ELF-1 (cell line): ENCODE results near the gene RCVRN.

Experiments
- DNase-seq: peaks from one replicate; pipeline ENCODE4 v3.0.0-alpha.2; 2016; ENCODE audit warnings: low read depth, low spot score

Gene RCVRN

GRCh38 chr17:9854255-9854654, 50.8 kb downstream of the RCVRN start:
- no peak for DNase-seq

DNA sequence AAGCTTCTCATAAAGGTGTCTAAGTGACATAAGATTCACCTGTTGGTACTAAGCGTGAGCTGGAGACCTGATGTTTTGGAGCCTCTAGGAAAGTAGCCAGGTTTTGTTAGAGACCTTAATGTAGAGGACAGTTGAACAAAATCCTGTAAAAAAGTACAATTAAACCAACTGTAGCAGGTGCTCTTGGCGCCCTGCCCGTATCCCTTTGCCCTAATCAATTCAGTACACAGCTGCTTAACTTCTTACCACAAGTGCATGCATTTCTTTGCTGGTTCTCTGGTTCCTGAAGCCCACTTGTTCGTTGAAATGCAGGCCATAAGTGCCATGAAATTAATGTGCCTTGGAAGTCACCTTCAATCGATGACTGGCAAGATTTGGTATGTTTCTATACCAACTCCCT, 54.9 kb downstream of the RCVRN start:
- DNase-seq: no peak
